NOMO-1 treated with DMSO at 0.1 percent for 48 hours (cell line): ENCODE data around the gene GPR137C.

Source experiments
- DNase-seq: peaks from one replicate; lab custom pipeline; 2025; ENCODE audit not compliant: unreplicated experiment; lab: John Stamatoyannopoulos, UW

The GPR137C gene

GRCh38 chr14:52661314-52661713, 108.7 kb downstream of the GPR137C start:
- DNase-seq, result no peak

DNA sequence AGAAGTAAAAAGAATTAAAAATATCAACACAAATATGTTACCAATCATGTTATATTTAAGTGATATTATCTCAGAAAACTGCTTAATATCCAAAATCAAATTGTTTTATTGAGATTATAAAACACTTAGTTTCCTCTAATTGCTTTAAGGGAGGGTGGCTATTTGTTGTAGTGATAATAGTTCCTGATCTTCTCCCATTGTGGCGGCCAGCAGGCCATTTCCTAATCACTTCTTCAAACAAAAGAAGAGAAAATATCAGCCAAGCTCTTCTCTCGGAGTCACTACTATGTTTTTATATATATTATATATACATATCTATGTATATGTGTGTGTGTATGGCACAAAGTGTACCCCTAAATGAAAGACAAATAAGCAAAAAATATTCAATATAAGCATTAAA, 111.2 kb downstream of the GPR137C start:
- DNase-seq, result no peak

- no peak for DNase-seq
Observed at GRCh38 chr14:52678591-52678990, 126.0 kb downstream of the GPR137C start.

GRCh38 chr14:52683985-52684520, 131.4 kb downstream of the GPR137C start:
- DNase-seq, result no peak

- DNase-seq, result no peak
Observed at GRCh38 chr14:52686176-52686575, 133.5 kb downstream of the GPR137C start.
